ENCODE measurements around the gene KLHL42.
"Not testable (repeated sequence)": the region's sequence is repeated elsewhere in the genome, so short reads cannot be mapped to it uniquely, and the experiment has no call there.

KLHL42 gene

GRCh38 chr12:27844366-27845090 is 64.5 kb downstream of the KLHL42 start:
- no peak overlapping the region for H3K27ac Mint-ChIP-seq
- H3K27me3 Mint-ChIP-seq (ENCODE audit: low read depth), result peaks cover 9% of the 10 kb centered on the region
- H3K9me3 Mint-ChIP-seq, result peaks cover 4% of the 10 kb centered on the region
- H3K36me3 Mint-ChIP-seq (ENCODE audit: low read depth), result no peaks in the 10 kb centered on the region
- no peak overlapping the region for H3K4me3 Mint-ChIP-seq
- no peak for DNase-seq (ENCODE audit: low spot score)
- H3K4me1 Mint-ChIP-seq (ENCODE audit: low read depth), result no peaks in the 10 kb centered on the region

- no peak overlapping the region for H3K4me3 Mint-ChIP-seq
- H3K27ac Mint-ChIP-seq, result no peak overlapping the region
- no peak for DNase-seq (ENCODE audit: low spot score)
- no peaks in the 10 kb centered on the region for H3K36me3 Mint-ChIP-seq (ENCODE audit: low read depth)
- H3K27me3 Mint-ChIP-seq (ENCODE audit: low read depth), result peaks cover 9% of the 10 kb centered on the region
- peaks cover 4% of the 10 kb centered on the region for H3K9me3 Mint-ChIP-seq
- H3K4me1 Mint-ChIP-seq (ENCODE audit: low read depth), result no peaks in the 10 kb centered on the region
Observed at GRCh38 chr12:27845187-27845586, 65.2 kb downstream of the KLHL42 start.

GRCh38 chr12:27845706-27846105 is 65.7 kb downstream of the KLHL42 start:
- not testable (repeated sequence) for H3K4me1 Mint-ChIP-seq (ENCODE audit: low read depth); H3K9me3 Mint-ChIP-seq; H3K4me3 Mint-ChIP-seq; H3K36me3 Mint-ChIP-seq (ENCODE audit: low read depth); DNase-seq (ENCODE audit: low spot score); H3K27ac Mint-ChIP-seq
- H3K27me3 Mint-ChIP-seq (ENCODE audit: low read depth), result peaks cover 13% of the 10 kb centered on the region

- H3K9me3 Mint-ChIP-seq, result not testable (repeated sequence)
Observed at GRCh38 chr12:27847293-27847692, 67.3 kb downstream of the KLHL42 start.

GRCh38 chr12:27851311-27851710 is 71.3 kb downstream of the KLHL42 start:
- H3K27me3 Mint-ChIP-seq (ENCODE audit: low read depth), result peaks cover 15% of the 10 kb centered on the region
- no peak for DNase-seq (ENCODE audit: low spot score)
- no peak overlapping the region for H3K27ac Mint-ChIP-seq
- peaks cover 4% of the 10 kb centered on the region for H3K9me3 Mint-ChIP-seq
- H3K4me1 Mint-ChIP-seq (ENCODE audit: low read depth), result no peaks in the 10 kb centered on the region
- H3K36me3 Mint-ChIP-seq (ENCODE audit: low read depth), result no peaks in the 10 kb centered on the region
- H3K4me3 Mint-ChIP-seq, result no peak overlapping the region

More at GRCh38 chr12:27847293-27847692, 67.3 kb downstream of the KLHL42 start:
- H3K36me3 Mint-ChIP-seq (ENCODE audit: low read depth); H3K27ac Mint-ChIP-seq; DNase-seq (ENCODE audit: low spot score); H3K4me1 Mint-ChIP-seq (ENCODE audit: low read depth); H3K4me3 Mint-ChIP-seq: not testable (repeated sequence)
- peaks cover 16% of the 10 kb centered on the region for H3K27me3 Mint-ChIP-seq (ENCODE audit: low read depth)

- H3K4me1 Mint-ChIP-seq (ENCODE audit: low read depth), result no peaks in the 10 kb centered on the region
- DNase-seq (ENCODE audit: low spot score), result no peak
- no peak overlapping the region for H3K4me3 Mint-ChIP-seq
Observed at GRCh38 chr12:27852117-27852516, 72.1 kb downstream of the KLHL42 start.

More at GRCh38 chr12:27852117-27852516, 72.1 kb downstream of the KLHL42 start:
- no peak overlapping the region for H3K27ac Mint-ChIP-seq
- H3K36me3 Mint-ChIP-seq (ENCODE audit: low read depth), result no peaks in the 10 kb centered on the region
- H3K9me3 Mint-ChIP-seq, result peaks cover 4% of the 10 kb centered on the region
- H3K27me3 Mint-ChIP-seq (ENCODE audit: low read depth), result peaks cover 16% of the 10 kb centered on the region

Measured in T-helper 2 cell treated with Interferon-gamma antibody and Interleukin-4, amounts not matched to agents 5 μg/mL and 100 μg/mL, for 36 hours (primary cell).